Upper lobe of left lung (tissue), 6 donors: Measurements from ENCODE around the gene USP16. TPM values are rescaled to one million over a fixed set of nuclear protein-coding genes. Genes with fewer than 3 reads are reported as not detected.
"Not testable (repeated sequence)": the region's sequence is repeated elsewhere in the genome, so short reads cannot be mapped to it uniquely, and the experiment has no call there.

Source experiments
- ATAC-seq, 2 donors: fragments of 200-7000 bp; cut with Tn5 transposase; one replicate each; pipeline ENCODE4 v1.9.1; 2022; ENCODE audit warnings: mild to moderate bottlenecking in 2 of 2, moderate library complexity in 2 of 2; ENCODE audit not compliant: low FRiP score in 2 of 2
- DNase-seq, 2 donors: peaks; one replicate each; pipeline ENCODE4 v3.0.0-alpha.2; 2019 to 2020
- H3K27ac ChIP-seq, 4 donors: fragments of 200-600 bp; sonication (generic); one replicate each; pipeline ENCODE4 v1.5.1; 2016 to 2019
- H3K27me3 ChIP-seq, 4 donors: fragments of 200-600 bp; sonication (generic); one replicate each; pipeline ENCODE4 v1.5.1; 2017 to 2019
- H3K36me3 ChIP-seq, 4 donors: fragments of 200-600 bp; sonication (generic); one replicate each; pipeline ENCODE4 v1.5.1; 2016 to 2019
- H3K4me1 ChIP-seq, 4 donors: fragments of 200-600 bp; sonication (generic); one replicate each; pipeline ENCODE4 v1.5.1; 2018 to 2019
- H3K4me3 ChIP-seq, 4 donors: fragments of 200-600 bp; sonication (generic); one replicate each; pipeline ENCODE4 v1.5.1; 2017 to 2019; ENCODE audit warnings: mild to moderate bottlenecking in 2 of 4, moderate library complexity in 1 of 4
- H3K9me3 ChIP-seq, 4 donors: fragments of 200-600 bp; sonication (generic); one replicate each; pipeline ENCODE4 v1.5.1; 2018 to 2019
- EP300 ChIP-seq, 4 donors: sonication (generic); formaldehyde crosslinking; IDR thresholded peaks; one replicate each; pipeline ENCODE4 v1.5.1; 2017; ENCODE audit warnings: antibody characterized with exemption in 4 of 4, control low read depth in 2 of 4
- POLR2A ChIP-seq, 4 donors: fragments of 450-650 bp; IDR thresholded peaks; one replicate each; pipeline ENCODE4 v1.5.1; 2016 to 2017; ENCODE audit warnings: antibody characterized with exemption in 4 of 4, mild to moderate bottlenecking in 2 of 4
- POLR2AphosphoS5 ChIP-seq, 2 donors: sonication (generic); formaldehyde crosslinking; IDR thresholded peaks; one replicate each; pipeline ENCODE4 v1.5.1; 2017; ENCODE audit warnings: antibody characterized with exemption in 2 of 2
- WGBS, 2 donors: methylation state at CpG; one replicate each; pipeline ENCODE4 v1.1.5; 2017 to 2018; 5-methylcytosine and 5-hydroxymethylcytosine counted together
- total RNA-seq, 6 donors: library from RNA; depleted of rRNA in 4 of 6; stranded (reverse); fragments of >200 nt in 4 of 6; gene quantifications; one replicate each; pipeline versions ENCODE4 v1.1.0 to v1.2.1, GENCODE V29; 2016 to 2021
- TF ChIP-seq, protein P1 (sequence below), 6 experiments: fragments of 450-650 bp in 4 of 6; fragments of 200-600 bp in 2 of 6; sonication (generic) in 2 of 6; IDR thresholded peaks; one replicate each; pipeline ENCODE4 v1.5.1; 2016 to 2019; ENCODE audit warnings: antibody characterized with exemption in 6 of 6
- donor health status: DM: no; HTN: no; CAD: no; lungs with moderate emphysema.
- donor health status: DM: no; HTN: yes; CAD: no; lungs with severe emphysema.

The USP16 gene
- total RNA-seq, 6 donors from 2014 or later: 23.0 to 50.0 (median 29.3) TPM

DNA sequence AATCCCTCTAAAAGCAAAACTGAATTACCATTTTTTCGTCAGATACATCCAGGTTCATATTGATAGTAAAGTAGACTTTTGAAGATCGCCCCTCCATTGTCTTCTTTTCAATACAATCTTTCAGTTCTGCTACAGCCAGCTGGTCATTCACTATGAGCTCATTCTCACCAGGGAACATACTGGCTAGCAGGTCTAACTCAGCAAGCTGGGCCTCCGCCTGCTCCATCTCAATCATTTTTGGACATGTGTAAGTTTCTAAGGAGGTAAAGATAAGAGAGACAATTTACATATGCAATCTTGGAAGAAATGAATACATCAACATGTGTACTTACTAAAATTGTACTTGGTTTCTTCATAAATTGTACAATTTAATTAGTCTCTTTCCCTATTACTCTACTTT is 16.1 kb upstream of the USP16 start:
- DNase-seq: no peak
- Histone ChIP-seq H3K4me3 (no peak overlapping the region), H3K4me1 (peaks cover 0 to 8% (median 3%) of the 10 kb centered on the region in 4 donors), H3K27ac (no peak overlapping the region), H3K9me3 (no peaks in the 10 kb centered on the region), H3K27me3 (no peaks in the 10 kb centered on the region), H3K36me3 (peaks cover 0 to 18% (median 9%) of the 10 kb centered on the region in 4 donors)
- no peak for ATAC-seq
- no peak for TF ChIP-seq EP300 (IDR thresholded peaks at IDR 0.05)
- no peak for TF ChIP-seq POLR2AphosphoS5 (IDR thresholded peaks at IDR 0.05)
- no peak for TF ChIP-seq POLR2A (IDR thresholded peaks at IDR 0.05)
- TF ChIP-seq, protein P1, sequence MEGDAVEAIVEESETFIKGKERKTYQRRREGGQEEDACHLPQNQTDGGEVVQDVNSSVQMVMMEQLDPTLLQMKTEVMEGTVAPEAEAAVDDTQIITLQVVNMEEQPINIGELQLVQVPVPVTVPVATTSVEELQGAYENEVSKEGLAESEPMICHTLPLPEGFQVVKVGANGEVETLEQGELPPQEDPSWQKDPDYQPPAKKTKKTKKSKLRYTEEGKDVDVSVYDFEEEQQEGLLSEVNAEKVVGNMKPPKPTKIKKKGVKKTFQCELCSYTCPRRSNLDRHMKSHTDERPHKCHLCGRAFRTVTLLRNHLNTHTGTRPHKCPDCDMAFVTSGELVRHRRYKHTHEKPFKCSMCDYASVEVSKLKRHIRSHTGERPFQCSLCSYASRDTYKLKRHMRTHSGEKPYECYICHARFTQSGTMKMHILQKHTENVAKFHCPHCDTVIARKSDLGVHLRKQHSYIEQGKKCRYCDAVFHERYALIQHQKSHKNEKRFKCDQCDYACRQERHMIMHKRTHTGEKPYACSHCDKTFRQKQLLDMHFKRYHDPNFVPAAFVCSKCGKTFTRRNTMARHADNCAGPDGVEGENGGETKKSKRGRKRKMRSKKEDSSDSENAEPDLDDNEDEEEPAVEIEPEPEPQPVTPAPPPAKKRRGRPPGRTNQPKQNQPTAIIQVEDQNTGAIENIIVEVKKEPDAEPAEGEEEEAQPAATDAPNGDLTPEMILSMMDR (IDR thresholded peaks at IDR 0.05): no peak
- 92 to 96% methylated on average over 3 of the region's 3 CpGs for WGBS, 2 donors

DNA sequence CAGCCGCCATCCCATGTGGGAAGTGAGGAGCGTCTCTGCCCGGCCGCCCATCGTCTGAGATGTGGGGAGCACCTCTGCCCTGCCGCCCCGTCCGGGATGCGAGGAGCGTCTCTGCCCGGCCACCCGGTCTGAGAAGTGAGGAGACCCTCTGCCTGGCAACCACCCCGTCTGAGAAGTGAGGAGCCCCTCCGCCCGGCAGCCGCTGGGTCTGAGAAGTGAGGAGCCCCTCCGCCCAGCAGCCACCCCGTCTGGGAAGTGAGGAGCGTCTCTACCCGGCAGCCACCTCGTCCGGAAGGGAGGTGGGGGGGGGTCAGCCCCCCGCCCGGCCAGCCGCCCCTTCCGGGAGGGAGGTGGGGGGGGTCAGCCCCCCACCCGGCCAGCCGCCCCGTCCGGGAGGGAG is 13.2 kb upstream of the USP16 start:
- 94% methylated on average over 19 of the region's 30 CpGs; no CpG with 5 or more reads in 1 of the 2 donors for WGBS, 2 donors
- H3K27me3 ChIP-seq, H3K4me1 ChIP-seq, ATAC-seq, H3K9me3 ChIP-seq, H3K27ac ChIP-seq, H3K4me3 ChIP-seq: not testable (repeated sequence)
- peak in 1 of 2 donors; percentile 67 for DNase-seq
- H3K36me3 ChIP-seq: peaks cover 0 to 18% (median 9%) of the 10 kb centered on the region in 4 donors

DNA sequence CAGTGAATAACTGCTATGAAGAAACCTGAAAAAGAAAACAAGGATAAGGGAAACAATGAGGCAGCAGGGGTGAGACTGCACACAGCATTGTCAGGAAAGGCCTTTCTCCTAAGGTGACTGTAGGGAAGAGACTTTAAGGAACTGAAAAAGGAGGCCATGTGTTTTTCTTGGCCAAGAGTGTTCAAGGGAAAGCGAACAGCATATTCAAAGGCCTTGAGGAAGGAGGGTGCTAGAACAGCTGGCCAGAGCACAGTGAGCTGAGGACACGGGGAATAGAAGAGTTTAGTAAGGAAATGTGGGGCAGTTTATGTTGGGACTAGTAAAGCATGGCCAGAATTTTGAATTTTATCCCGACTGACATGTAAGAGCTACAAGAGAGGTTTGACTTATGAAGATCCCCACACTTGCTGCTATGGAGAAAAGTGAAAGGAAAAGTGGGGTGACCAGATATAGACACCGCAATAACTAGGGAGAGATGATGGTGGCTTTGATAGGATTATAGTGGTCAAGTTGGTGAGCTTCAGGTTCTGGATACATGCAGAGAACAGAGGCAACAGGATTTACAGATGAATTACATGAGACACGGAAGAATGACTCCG is 6.7 kb upstream of the USP16 start:
- no peak for DNase-seq
- no peak for TF ChIP-seq EP300 (IDR thresholded peaks at IDR 0.05)
- TF ChIP-seq POLR2AphosphoS5 (IDR thresholded peaks at IDR 0.05): no peak
- TF ChIP-seq, protein P1 (IDR thresholded peaks at IDR 0.05): no peak
- no peak for TF ChIP-seq POLR2A (IDR thresholded peaks at IDR 0.05)
- no peaks in the 10 kb centered on the region for H3K9me3 ChIP-seq
- ATAC-seq: no peak
- 80 to 84% methylated on average over 6 of the region's 6 CpGs for WGBS, 2 donors
- H3K27me3 ChIP-seq: no peaks in the 10 kb centered on the region
- H3K4me1 ChIP-seq: peaks cover 14 to 24% (median 16%) of the 10 kb centered on the region in 4 donors
- H3K27ac ChIP-seq: no peak overlapping the region
- no peaks in the 10 kb centered on the region for H3K36me3 ChIP-seq
- peak overlapping the region in 2 of 4 donors; percentile 92 to 98 for H3K4me3 ChIP-seq

DNA sequence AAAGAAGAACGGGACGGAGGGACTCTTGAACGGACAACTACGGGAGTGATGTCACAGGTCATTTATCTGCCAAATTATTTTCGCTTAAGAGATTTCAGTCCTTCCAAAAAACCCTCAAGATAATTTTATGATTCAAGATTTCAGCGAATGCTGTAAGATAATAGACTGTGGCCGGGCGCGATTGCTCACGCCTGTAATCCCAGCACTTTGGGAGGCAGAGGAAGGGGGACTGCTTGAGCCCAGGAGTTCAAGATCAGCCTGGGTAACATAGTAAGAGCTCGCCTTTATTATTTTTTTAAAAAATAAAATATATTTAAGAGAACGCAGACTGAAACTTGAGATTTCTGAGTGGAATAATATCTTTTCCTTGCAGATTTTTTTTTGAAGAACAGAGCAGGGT is 5.9 kb upstream of the USP16 start:
- DNase-seq: no peak
- Histone ChIP-seq H3K4me3 (peak overlapping the region; percentile 92 to 99 (median 98)), H3K4me1 (peaks cover 14 to 26% (median 16%) of the 10 kb centered on the region in 4 donors), H3K36me3 (no peaks in the 10 kb centered on the region), H3K9me3 (no peaks in the 10 kb centered on the region), H3K27me3 (no peaks in the 10 kb centered on the region), H3K27ac (peak overlapping the region; percentile 84 to 90 (median 86))
- TF ChIP-seq POLR2AphosphoS5 (IDR thresholded peaks at IDR 0.05) (no peak), POLR2A (IDR thresholded peaks at IDR 0.05) (no peak), EP300 (IDR thresholded peaks at IDR 0.05) (no peak)
- TF ChIP-seq, protein P1 (IDR thresholded peaks at IDR 0.05): no peak
- ATAC-seq: peak in 1 of 2 donors; percentile 64
- 18 to 30% methylated on average over 12 of the region's 12 CpGs for WGBS, 2 donors

GRCh38 chr21:29022166-29022565 is 2.3 kb upstream of the USP16 start:
- 67 to 70% methylated on average over 4 of the region's 4 CpGs for WGBS, 2 donors
- no peak for ATAC-seq
- H3K9me3 ChIP-seq: no peaks in the 10 kb centered on the region
- no peak for TF ChIP-seq POLR2AphosphoS5 (IDR thresholded peaks at IDR 0.05)
- no peak for TF ChIP-seq POLR2A (IDR thresholded peaks at IDR 0.05)
- TF ChIP-seq EP300 (IDR thresholded peaks at IDR 0.05): no peak
- H3K27me3 ChIP-seq: no peaks in the 10 kb centered on the region
- no peak overlapping the region for H3K4me3 ChIP-seq
- DNase-seq: no peak
- peaks cover 24 to 52% (median 31%) of the 10 kb centered on the region in 4 donors for H3K4me1 ChIP-seq
- H3K36me3 ChIP-seq: no peaks in the 10 kb centered on the region
- H3K27ac ChIP-seq: no peak overlapping the region

- 4 to 5% methylated on average over 6 of the region's 6 CpGs for WGBS, 2 donors
- Histone ChIP-seq H3K27me3 (no peaks in the 10 kb centered on the region), H3K36me3 (peaks cover 0 to 18% (median 3%) of the 10 kb centered on the region in 4 donors), H3K4me3 (peak overlapping the region; percentile 65 to 79 (median 65)), H3K27ac (peak overlapping the region; percentile 96 to 99 (median 98)), H3K4me1 (peaks cover 9 to 32% (median 17%) of the 10 kb centered on the region in 4 donors), H3K9me3 (no peaks in the 10 kb centered on the region)
- DNase-seq: no peak
- TF ChIP-seq, protein P1 (IDR thresholded peaks at IDR 0.05): no peak
- TF ChIP-seq POLR2A (IDR thresholded peaks at IDR 0.05) (no peak), EP300 (IDR thresholded peaks at IDR 0.05) (no peak), POLR2AphosphoS5 (IDR thresholded peaks at IDR 0.05) (no peak)
- ATAC-seq: no peak
Measured at GRCh38 chr21:29025328-29025713, 853 bp downstream of the USP16 start.
